ENCODE data around the gene NHP2.

NHP2 gene

DNA sequence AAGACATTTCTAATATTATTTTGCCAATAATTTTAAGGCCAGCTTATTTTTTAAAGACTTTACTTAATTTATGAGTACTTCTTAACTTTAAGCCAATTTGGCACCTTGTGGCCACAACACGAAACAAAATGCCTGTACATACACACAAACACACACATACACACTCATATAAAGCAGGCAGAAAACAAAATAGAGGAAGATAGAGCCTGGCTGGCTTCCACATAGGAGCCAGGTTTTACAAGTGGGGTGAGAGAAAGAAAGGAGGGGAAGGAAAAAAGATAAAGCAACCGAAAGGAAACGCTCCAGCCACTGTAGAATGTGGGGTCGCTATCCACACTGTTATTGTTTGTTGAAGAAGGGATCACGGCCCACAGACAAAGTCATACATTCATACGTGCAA lies 23.1 kb upstream of the NHP2 start:
- TF ChIP-seq, protein P1, sequence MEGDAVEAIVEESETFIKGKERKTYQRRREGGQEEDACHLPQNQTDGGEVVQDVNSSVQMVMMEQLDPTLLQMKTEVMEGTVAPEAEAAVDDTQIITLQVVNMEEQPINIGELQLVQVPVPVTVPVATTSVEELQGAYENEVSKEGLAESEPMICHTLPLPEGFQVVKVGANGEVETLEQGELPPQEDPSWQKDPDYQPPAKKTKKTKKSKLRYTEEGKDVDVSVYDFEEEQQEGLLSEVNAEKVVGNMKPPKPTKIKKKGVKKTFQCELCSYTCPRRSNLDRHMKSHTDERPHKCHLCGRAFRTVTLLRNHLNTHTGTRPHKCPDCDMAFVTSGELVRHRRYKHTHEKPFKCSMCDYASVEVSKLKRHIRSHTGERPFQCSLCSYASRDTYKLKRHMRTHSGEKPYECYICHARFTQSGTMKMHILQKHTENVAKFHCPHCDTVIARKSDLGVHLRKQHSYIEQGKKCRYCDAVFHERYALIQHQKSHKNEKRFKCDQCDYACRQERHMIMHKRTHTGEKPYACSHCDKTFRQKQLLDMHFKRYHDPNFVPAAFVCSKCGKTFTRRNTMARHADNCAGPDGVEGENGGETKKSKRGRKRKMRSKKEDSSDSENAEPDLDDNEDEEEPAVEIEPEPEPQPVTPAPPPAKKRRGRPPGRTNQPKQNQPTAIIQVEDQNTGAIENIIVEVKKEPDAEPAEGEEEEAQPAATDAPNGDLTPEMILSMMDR (IDR thresholded peaks at IDR 0.05; ENCODE audit: borderline replicate concordance, insufficient read depth, low read depth, low read length): no peak
- no peak overlapping the region for H3K4me3 ChIP-seq (ENCODE audit: low read depth, low read length)

DNA sequence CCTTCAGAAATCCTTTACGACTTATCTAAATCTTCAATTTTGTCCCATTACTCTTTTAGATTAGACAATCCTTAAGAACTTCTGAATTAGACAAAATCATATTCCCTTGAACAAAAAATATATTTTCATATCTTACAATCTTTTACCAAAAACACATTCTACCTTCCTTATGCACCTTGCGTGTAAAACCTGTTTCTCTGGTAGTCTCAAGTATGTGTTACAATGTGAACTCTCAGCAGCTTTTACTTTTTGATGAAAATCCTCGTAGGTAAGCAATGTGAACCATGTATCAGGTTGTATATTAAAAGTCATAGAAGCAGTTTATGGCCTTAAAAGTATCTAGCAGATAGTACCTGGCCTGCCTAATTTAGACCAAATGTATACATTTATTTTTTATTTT lies 20.8 kb upstream of the NHP2 start:
- no peak overlapping the region for H3K4me3 ChIP-seq (ENCODE audit: low read depth, low read length)
- TF ChIP-seq, protein P1 (IDR thresholded peaks at IDR 0.05; ENCODE audit: borderline replicate concordance, insufficient read depth, low read depth, low read length): no peak

GRCh38 chr5:178170455-178170854 lies 16.8 kb upstream of the NHP2 start:
- TF ChIP-seq, protein P1 (IDR thresholded peaks at IDR 0.05; ENCODE audit: borderline replicate concordance, insufficient read depth, low read depth, low read length): no peak

GRCh38 chr5:178165581-178165980 lies 11.9 kb upstream of the NHP2 start:
- no peak overlapping the region for H3K4me3 ChIP-seq (ENCODE audit: low read depth, low read length)
- TF ChIP-seq, protein P1 (IDR thresholded peaks at IDR 0.05; ENCODE audit: borderline replicate concordance, insufficient read depth, low read depth, low read length): no peak

More at GRCh38 chr5:178170455-178170854, 16.8 kb upstream of the NHP2 start:
- no peak overlapping the region for H3K4me3 ChIP-seq (ENCODE audit: low read depth, low read length)

- TF ChIP-seq, protein P1 (IDR thresholded peaks at IDR 0.05; ENCODE audit: borderline replicate concordance, insufficient read depth, low read depth, low read length): peak; percentile 99
- H3K4me3 ChIP-seq (ENCODE audit: low read depth, low read length): no peak overlapping the region
Observed at GRCh38 chr5:178163772-178164735, 10.4 kb upstream of the NHP2 start.

- TF ChIP-seq, protein P1 (IDR thresholded peaks at IDR 0.05; ENCODE audit: borderline replicate concordance, insufficient read depth, low read depth, low read length): no peak
- H3K4me3 ChIP-seq (ENCODE audit: low read depth, low read length): no peak overlapping the region
Observed at GRCh38 chr5:178162481-178162880, 8.8 kb upstream of the NHP2 start.

DNA sequence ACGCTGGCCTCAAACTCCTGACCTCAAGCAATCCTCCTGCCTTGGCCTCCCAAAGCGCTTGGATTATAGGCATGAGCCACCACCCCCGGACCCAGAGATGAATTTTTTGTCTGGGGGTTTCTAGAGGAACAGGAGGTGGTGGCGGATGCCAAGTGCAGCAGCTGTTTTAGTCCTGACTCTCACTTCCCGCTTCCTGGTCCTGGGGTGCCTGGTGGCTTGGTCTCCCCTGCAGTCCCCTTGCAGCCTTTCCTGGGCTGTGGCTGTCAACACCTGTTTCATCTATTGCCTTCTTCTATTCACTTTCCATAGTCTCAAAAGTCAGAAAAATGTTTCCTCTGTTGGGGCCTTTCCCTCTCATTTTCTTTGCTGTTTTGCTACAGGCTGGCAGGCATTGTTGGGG lies 6.5 kb upstream of the NHP2 start:
- H3K4me3 ChIP-seq (ENCODE audit: low read depth, low read length): no peak overlapping the region
- TF ChIP-seq, protein P1 (IDR thresholded peaks at IDR 0.05; ENCODE audit: borderline replicate concordance, insufficient read depth, low read depth, low read length): no peak

All from GM12875 (cell line).